Hematopoietic multipotent progenitor cell (in vitro differentiated cells): ENCODE data around the gene C19orf44. TPM values are rescaled to one million over a fixed set of nuclear protein-coding genes. Genes with fewer than 3 reads are reported as not detected.

Experiments
- small RNA-seq: library from RNA; depleted of rRNA; stranded (forward); fragments of <200 nt; gene quantifications from one replicate; pipeline ENCODE3, GENCODE V24; 2012
- total RNA-seq: library from RNA; depleted of rRNA; stranded (reverse); fragments of >200 nt; gene quantifications from one replicate; pipeline ENCODE4 v1.2.3, GENCODE V29; 2012

The C19orf44 gene
- total RNA-seq, 1 donor = 3.2 TPM

Small RNA genes lying within 50 kb of the gene (small RNA-seq; reads per million reads assigned to genes)
- not detected for gene RN7SL146P

Other genes starting within 250 kb of the C19orf44 start
- gene KLF2, start 171.6 kb upstream of the C19orf44 start, total RNA-seq = 219 TPM
- 21.3 TPM for gene EPS15L1, start 24.4 kb upstream of the C19orf44 start, total RNA-seq
- gene CALR3, start 227 bp upstream of the C19orf44 start, total RNA-seq = not detected
- gene CHERP, start 46.0 kb downstream of the C19orf44 start, total RNA-seq = 13.2 TPM
- 49.3 TPM for gene SLC35E1, start 76.0 kb downstream of the C19orf44 start, total RNA-seq
- gene MED26, start 131.8 kb downstream of the C19orf44 start, total RNA-seq = 9.2 TPM
- gene SMIM7, start 163.8 kb downstream of the C19orf44 start, total RNA-seq = 32.9 TPM
- 0.54 TPM for gene TMEM38A, start 164.7 kb downstream of the C19orf44 start, total RNA-seq
- not detected for gene NWD1, start 223.5 kb downstream of the C19orf44 start, total RNA-seq